Thyroid gland (tissue), 4 donors: ENCODE measurements around the gene PRMT3. TPM values are rescaled to one million over a fixed set of nuclear protein-coding genes. Genes with fewer than 3 reads are reported as not detected.
"Not testable (repeated sequence)": the region's sequence is repeated elsewhere in the genome, so short reads cannot be mapped to it uniquely, and the experiment has no call there.

Experiments
- DNase-seq, 2 donors: peaks; one replicate each; pipeline ENCODE4 v3.0.0-alpha.2; 2019
- H3K27ac ChIP-seq, 3 donors: fragments of 200-600 bp; sonication (generic); 1 replicate in 2 of 3; 2 replicates in 1 of 3; pipeline ENCODE4 v1.5.1; 2016 to 2019; ENCODE audit warnings: mild to moderate bottlenecking in 1 of 3, moderate library complexity in 1 of 3
- H3K27me3 ChIP-seq: fragments of 200-600 bp; sonication (generic); one replicate; pipeline ENCODE4 v1.5.1; 2019
- H3K36me3 ChIP-seq, 2 donors: fragments of 200-600 bp; sonication (generic); one replicate each; pipeline ENCODE4 v1.5.1; 2016 to 2019
- H3K4me1 ChIP-seq, 2 donors: fragments of 200-600 bp; sonication (generic); one replicate each; pipeline ENCODE4 v1.5.1; 2017 to 2019
- H3K4me3 ChIP-seq, 3 donors: fragments of 200-600 bp; sonication (generic); replicated peaks in 1 of 3; 1 replicate in 2 of 3; 2 replicates in 1 of 3; pipeline ENCODE4 v1.5.1; 2016; ENCODE audit warnings: mild to moderate bottlenecking in 1 of 3
- H3K9me3 ChIP-seq: fragments of 200-600 bp; sonication (generic); one replicate; pipeline ENCODE4 v1.5.1; 2017
- CTCF ChIP-seq, 6 experiments: fragments of 200-600 bp in 3 of 6; fragments of 450-650 bp in 3 of 6; sonication (generic) in 3 of 6; IDR thresholded peaks; one replicate each; pipeline ENCODE4 v1.5.1; 2016 to 2019; ENCODE audit warnings: antibody characterized with exemption in 6 of 6, mild to moderate bottlenecking in 2 of 6, inconsistent platforms in 1 of 6, moderate library complexity in 1 of 6
- POLR2A ChIP-seq, 2 donors: fragments of 450-650 bp; IDR thresholded peaks; one replicate each; pipeline ENCODE4 v1.6.1; 2017; ENCODE audit warnings: antibody characterized with exemption in 2 of 2, mild to moderate bottlenecking in 2 of 2, moderate library complexity in 1 of 2
- WGBS, 2 donors: methylation state at CpG; one replicate each; pipeline ENCODE4 v1.1.5; 2017; 5-methylcytosine and 5-hydroxymethylcytosine counted together
- intact Hi-C: fragments of 100-400 bp; cut with DNase I; formaldehyde crosslinking; loops from one replicate; pipeline ENCODE4 v1.15.1; 2023
- total RNA-seq, 4 donors: library from RNA; depleted of rRNA; stranded (reverse); fragments of >200 nt; gene quantifications; one replicate each; pipeline ENCODE4 v1.2.3, GENCODE V29; 2016

Gene PRMT3
- total RNA-seq, 4 donors from 2014 or later = 40.3 to 81.1 (median 75.3) TPM

DNA sequence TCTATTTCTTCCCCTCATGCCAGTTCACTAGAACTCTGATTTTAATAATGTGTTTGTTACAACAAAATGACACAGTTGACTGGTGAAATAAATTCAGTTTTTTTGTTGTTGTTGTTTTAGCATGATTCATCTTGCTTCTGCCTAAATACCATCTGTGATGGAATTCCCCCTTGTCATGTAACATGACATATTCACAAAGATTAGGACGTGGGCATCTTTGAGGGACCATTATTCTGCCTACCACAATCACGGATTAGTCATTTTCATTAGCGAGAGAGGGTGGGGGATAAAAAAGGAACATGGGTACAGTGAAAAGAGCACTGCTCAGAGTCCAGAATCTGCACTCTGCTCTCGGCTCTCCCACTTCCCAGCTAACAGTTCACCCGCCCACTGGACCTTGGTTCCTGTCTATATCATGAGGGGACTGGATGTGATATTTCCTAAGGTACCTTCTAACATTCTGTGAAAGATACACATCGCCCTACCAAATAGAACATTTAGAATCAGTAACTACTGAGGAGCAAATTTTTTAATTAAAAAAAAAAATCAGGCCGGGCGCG, 12.7 kb upstream of the PRMT3 start:
- WGBS, 2 donors = 93 to 95% methylated on average over 9 of the region's 9 CpGs

GRCh38 chr11:20376162-20376730, 11.3 kb upstream of the PRMT3 start:
- H3K27me3 ChIP-seq = no peaks in the 10 kb centered on the region

More for the DNA sequence above, 12.7 kb upstream of the PRMT3 start:
- Histone ChIP-seq H3K27ac (no peak overlapping the region), H3K4me1 (peaks cover under 1 to 7% of the 10 kb centered on the region in 2 donors), H3K4me3 (no peak overlapping the region), H3K36me3 (peaks cover 22 to 38% of the 10 kb centered on the region in 2 donors), H3K27me3 (no peaks in the 10 kb centered on the region), H3K9me3 (no peaks in the 10 kb centered on the region)
- DNase-seq = no peak
- intact Hi-C loops = no loop called here
- no peak for TF ChIP-seq CTCF (IDR thresholded peaks at IDR 0.05)
- no peak for TF ChIP-seq POLR2A (IDR thresholded peaks at IDR 0.05)

GRCh38 chr11:20385996-20386395, 1.5 kb upstream of the PRMT3 start:
- H3K27me3 ChIP-seq, H3K27ac ChIP-seq, H3K4me1 ChIP-seq, H3K4me3 ChIP-seq, intact Hi-C loops, H3K9me3 ChIP-seq, DNase-seq: not testable (repeated sequence)
- WGBS, 2 donors = 81 to 84% methylated on average over 15 of the region's 15 CpGs
- peaks cover 12 to 17% of the 10 kb centered on the region in 2 donors for H3K36me3 ChIP-seq

More at GRCh38 chr11:20376162-20376730, 11.3 kb upstream of the PRMT3 start:
- 87 to 88% methylated on average over 3 of the region's 3 CpGs for WGBS, 2 donors
- Histone ChIP-seq H3K4me3 (no peak overlapping the region), H3K4me1 (no peaks in the 10 kb centered on the region), H3K9me3 (no peaks in the 10 kb centered on the region), H3K27ac (no peak overlapping the region), H3K36me3 (peaks cover 25 to 38% of the 10 kb centered on the region in 2 donors)
- no peak for TF ChIP-seq CTCF (IDR thresholded peaks at IDR 0.05)
- TF ChIP-seq POLR2A (IDR thresholded peaks at IDR 0.05) = no peak
- intact Hi-C loops = no loop called here
- no peak for DNase-seq

GRCh38 chr11:20388096-20389055, 860 bp downstream of the PRMT3 start:
- intact Hi-C loops = no loop called here
- WGBS, 2 donors = 8 to 13% methylated on average over 19 to 24 of the region's 25 CpGs
- Histone ChIP-seq H3K27ac (peak overlapping the region; percentile 93 to 95 (median 94)), H3K9me3 (no peaks in the 10 kb centered on the region), H3K4me1 (peaks cover 4% of the 10 kb centered on the region in 2 donors), H3K4me3 (peak overlapping the region; percentile 45 to 79 (median 62)), H3K27me3 (no peaks in the 10 kb centered on the region), H3K36me3 (peaks cover 2 to 3% of the 10 kb centered on the region in 2 donors)
- DNase-seq = peak; percentile 80 to 83
- TF ChIP-seq POLR2A (IDR thresholded peaks at IDR 0.05) = peak in 1 of 2 donors; percentile 47
- TF ChIP-seq CTCF (IDR thresholded peaks at IDR 0.05) = no peak

DNA sequence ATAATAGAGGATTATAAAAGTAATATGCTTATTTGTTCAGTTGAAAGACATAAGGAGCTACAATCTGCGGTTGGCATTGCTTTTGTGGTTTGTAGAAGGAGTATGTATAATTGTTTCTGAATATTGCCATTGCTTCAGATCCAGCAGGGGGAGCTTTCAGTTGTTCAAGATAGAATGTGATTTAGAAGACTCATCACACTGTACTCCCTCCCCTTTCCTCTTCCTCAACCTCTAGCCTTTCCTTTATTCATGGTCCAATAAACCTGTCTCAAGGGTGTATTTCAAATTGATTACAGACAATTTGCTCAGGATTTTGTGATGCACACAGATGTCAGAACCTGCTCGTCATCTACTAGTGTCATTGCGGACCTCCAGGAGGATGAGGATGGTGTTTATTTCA, 9.8 kb downstream of the PRMT3 start:
- H3K27ac ChIP-seq = no peak overlapping the region
- no peaks in the 10 kb centered on the region for H3K27me3 ChIP-seq
- peaks cover 0 to 25% of the 10 kb centered on the region in 2 donors for H3K36me3 ChIP-seq
- 83 to 87% methylated on average over 3 of the region's 3 CpGs for WGBS, 2 donors
- no peaks in the 10 kb centered on the region for H3K9me3 ChIP-seq
- intact Hi-C loops = no loop called here
- H3K4me1 ChIP-seq = no peaks in the 10 kb centered on the region
- no peak for DNase-seq
- TF ChIP-seq CTCF (IDR thresholded peaks at IDR 0.05) (peak in 4 of 6 experiments; percentile 8 to 51 (median 28)), POLR2A (IDR thresholded peaks at IDR 0.05) (no peak)
- no peak overlapping the region for H3K4me3 ChIP-seq
